GM12878 (cell line): ENCODE data around the gene DDX24. TPM values are rescaled to one million over a fixed set of nuclear protein-coding genes. Genes with fewer than 3 reads are reported as not detected.

Source experiments
- ATAC-seq: fragments of 200-7000 bp; cut with Tn5 transposase; 3 replicates; pipeline ENCODE4 v1.9.1; 2020; ENCODE audit warnings: mild to moderate bottlenecking, moderate library complexity
- BruUV-seq: library from RNA; stranded (reverse); fragments of 400-500 nt; replicated peaks from 2 replicates; lab custom pipeline; 2021; lab: Mats Ljungman, UMichigan
- CTCF ChIA-PET: fragments of 300-600 bp; sonication (Branson Sonifier 250); formaldehyde crosslinking; extraction: SDS; loops from one replicate; lab custom pipeline; 2021; ENCODE audit warnings: inconsistent platforms; lab: Yijun Ruan, JAX
- POLR2A ChIA-PET: fragments of 350-600 bp; formaldehyde crosslinking; extraction: SDS; loops from one replicate; lab custom pipeline; 2021; ENCODE audit warnings: inconsistent platforms; lab: Charles Lee
- RAD21 ChIA-PET: fragments of 300-600 bp; sonication (Branson Sonifier 250); formaldehyde crosslinking; loops from one replicate; lab custom pipeline; 2023; ENCODE audit warnings: antibody characterized with exemption; ENCODE audit not compliant: unreplicated experiment; lab: Charles Lee
- SMC1A ChIA-PET: fragments of 300-600 bp; sonication (Branson Sonifier 250); formaldehyde crosslinking; loops from one replicate; lab custom pipeline; 2023; ENCODE audit not compliant: unreplicated experiment, uncharacterized antibody; lab: Charles Lee
- DNase-seq: peaks from one replicate; pipeline ENCODE4 v3.0.0-alpha.2; 2011; ENCODE audit warnings: low read depth, low spot score
- FAIRE-seq: peaks from 3 replicates; lab custom pipeline; 2011; peaks lifted over from hg19 to GRCh38; lab: Jason Lieb, UNC
- H2AFZ ChIP-seq: 2 replicates; pipeline ENCODE4 v1.6.0; 2011; ENCODE audit warnings: low read depth, low read length, control low read depth; ENCODE audit not compliant: control insufficient read depth
- H3K27ac ChIP-seq: 2 replicates; pipeline ENCODE4 v1.5.1; 2011; ENCODE audit warnings: control low read depth; ENCODE audit not compliant: control insufficient read depth, insufficient read depth
- H3K27me3 ChIP-seq, 2 experiments: replicated peaks in 1 of 2; 2 replicates each; pipeline versions ENCODE4 v1.6.0 to v1.6.1; 2011; ENCODE audit warnings: low read length in 1 of 2; ENCODE audit not compliant: control insufficient read depth in 2 of 2, insufficient read depth in 2 of 2
- H3K36me3 ChIP-seq, 2 experiments: 2 replicates each; pipeline ENCODE4 v1.5.1; 2011; ENCODE audit warnings: low read length in 1 of 2; ENCODE audit not compliant: control insufficient read depth in 2 of 2, insufficient read depth in 2 of 2
- H3K4me1 ChIP-seq: 2 replicates; pipeline ENCODE4 v1.6.1; 2011; ENCODE audit warnings: mild to moderate bottlenecking, low read length, moderate library complexity, mixed read lengths; ENCODE audit not compliant: control insufficient read depth, insufficient read depth
- H3K4me2 ChIP-seq: 2 replicates; pipeline ENCODE4 v1.6.0; 2011; ENCODE audit warnings: control low read depth; ENCODE audit not compliant: control insufficient read depth, insufficient read depth
- H3K4me3 ChIP-seq: fragments of 200-600 bp; sonication (generic); 2 replicates; pipeline ENCODE4 v1.5.1; 2016
- H3K79me2 ChIP-seq: 2 replicates; pipeline ENCODE4 v1.6.0; 2011; ENCODE audit warnings: low read length; ENCODE audit not compliant: control insufficient read depth, insufficient read depth
- H3K9ac ChIP-seq: 2 replicates; pipeline ENCODE4 v1.8.0; 2011; ENCODE audit warnings: low read length, control low read depth, mixed read lengths; ENCODE audit not compliant: control insufficient read depth, insufficient read depth
- H3K9me3 ChIP-seq: replicated peaks from 3 replicates; pipeline ENCODE4 v1.5.1; 2011; ENCODE audit warnings: mild to moderate bottlenecking, low read length; ENCODE audit not compliant: control insufficient read depth, insufficient read depth
- H4K20me1 ChIP-seq: 2 replicates; pipeline ENCODE4 v1.6.0; 2011; ENCODE audit not compliant: control insufficient read depth, insufficient read depth
- BHLHE40 ChIP-seq, 2 experiments: fragments of 450-650 bp in 1 of 2; IDR thresholded peaks; 2 replicates each; pipeline ENCODE4 v1.6.1; 2011 to 2017; ENCODE audit warnings: low read depth in 2 of 2, borderline replicate concordance in 1 of 2, improper control_type of control experiment in 1 of 2, low read length in 1 of 2, mild to moderate bottlenecking in 1 of 2
- CBFB ChIP-seq: IDR thresholded peaks from 2 replicates; pipeline ENCODE4 v1.6.1; 2016; ENCODE audit warnings: antibody characterized with exemption, low read depth
- EGR1 ChIP-seq, 2 experiments: IDR thresholded peaks; 1 replicate in 1 of 2; 2 replicates in 1 of 2; pipeline ENCODE4 v1.6.1; 2011 to 2012; ENCODE audit warnings: low read depth in 2 of 2, low read length in 2 of 2, borderline replicate concordance in 1 of 2, mild to moderate bottlenecking in 1 of 2, moderate library complexity in 1 of 2
- EZH2 ChIP-seq: IDR thresholded peaks from 2 replicates; pipeline ENCODE4 v1.6.1; 2012; ENCODE audit warnings: low read depth, mild to moderate bottlenecking, control low read depth, inconsistent platforms, low read length, borderline replicate concordance; ENCODE audit not compliant: control insufficient read depth
- GATAD2B ChIP-seq: fragments of 450-650 bp; conservative IDR thresholded peaks from 2 replicates; pipeline ENCODE4 v1.6.1; 2017; ENCODE audit warnings: low read depth, mild to moderate bottlenecking, moderate library complexity
- IKZF2 ChIP-seq, 2 experiments: fragments of 450-650 bp; IDR thresholded peaks; 2 replicates each; pipeline ENCODE4 v1.6.1; 2017; ENCODE audit warnings: mild to moderate bottlenecking in 2 of 2, moderate library complexity in 2 of 2
- MTA3 ChIP-seq: IDR thresholded peaks from 2 replicates; pipeline ENCODE4 v1.6.1; 2012; ENCODE audit warnings: low read length, inconsistent platforms, borderline replicate concordance
- MXI1 ChIP-seq: fragments of 150-350 bp; IDR thresholded peaks from 2 replicates; pipeline ENCODE4 v1.6.1; 2011; ENCODE audit warnings: low read depth, mild to moderate bottlenecking, inconsistent platforms, low read length, improper control_type of control experiment
- POLR2AphosphoS5 ChIP-seq: IDR thresholded peaks from 2 replicates; pipeline ENCODE4 v1.6.1; 2011; ENCODE audit warnings: mild to moderate bottlenecking, low read length, inconsistent platforms
- RBBP5 ChIP-seq: fragments of 200-600 bp; sonication (generic); conservative IDR thresholded peaks from 2 replicates; pipeline ENCODE4 v1.6.1; 2016
- SMAD1 ChIP-seq: fragments of 450-650 bp; IDR thresholded peaks from 2 replicates; pipeline ENCODE4 v1.6.1; 2018; ENCODE audit warnings: mild to moderate bottlenecking, low read depth; ENCODE audit not compliant: partially characterized antibody
- STAT1 ChIP-seq: fragments of 450-650 bp; conservative IDR thresholded peaks from 2 replicates; pipeline ENCODE4 v1.6.1; 2014; ENCODE audit warnings: antibody characterized with exemption, mild to moderate bottlenecking
- WGBS: methylation state at CpG from one replicate; pipeline ENCODE4 v1.1.6; 2016; ENCODE audit warnings: low lambda C conversion rate; ENCODE audit not compliant: insufficient replicate concordance, insufficient coverage; ENCODE audit errors: missing lambda C conversion rate; 5-methylcytosine and 5-hydroxymethylcytosine counted together
- in situ Hi-C: fragments of 300-500 bp; cut with MboI; formaldehyde crosslinking; loops from 9 replicates; pipeline ENCODE4 v1.14.3; 2018; ENCODE audit warnings: mixed read lengths
- intact Hi-C: fragments of 100-400 bp; cut with micrococcal nuclease; formaldehyde crosslinking; loops from one replicate; pipeline ENCODE4 v1.14.2; 2022; ENCODE audit not compliant: unreplicated experiment
- polyA plus RNA-seq, 11 experiments: library from polyadenylated mRNA; depleted of rRNA in 4 of 11; unstranded in 6 of 11; stranded (reverse) in 5 of 11; fragments of >200 nt; fragmentation: Nextera tagmentation in 4 of 11; fragmentation: Illumina TruSeq in 1 of 11; extraction: Ambion mirVana in 4 of 11; extraction: Trizol in 1 of 11; gene quantifications; 1 replicate in 1 of 11; 2 replicates in 10 of 11; pipeline versions ENCODE4 v1.2.1 to v1.2.3, GENCODE V29; 2011 to 2016; ENCODE audit warnings: inconsistent platforms in 2 of 11, missing spikeins in 2 of 11, low read depth in 1 of 11
- total RNA-seq, 4 experiments: library from RNA; depleted of rRNA in 3 of 4; stranded (reverse); fragments of >200 nt in 3 of 4; fragmentation: Illumina TruSeq in 1 of 4; extraction: Trizol in 1 of 4; gene quantifications; 2 replicates each; pipeline versions ENCODE4 v1.2.1 to v1.2.3, GENCODE V29; 2013 to 2021

The DDX24 gene
- total and polyA plus RNA-seq, 10 of the 15 experiments (the other 5 are each of a cell fraction or from before 2014, with no cell fraction given) = 137 to 266 (median 184) TPM

GRCh38 chr14:94001016-94001415 lies 80.0 kb downstream of the DDX24 start:
- Histone ChIP-seq H2AFZ (no peak overlapping the region), H3K27me3 (no peaks in the 10 kb centered on the region), H3K4me3 (no peak overlapping the region), H4K20me1 (no peaks in the 10 kb centered on the region), H3K4me1 (peaks cover 26% of the 10 kb centered on the region), H3K4me2 (0 out of 2 replicates have a peak overlapping the region, but pooled peaks have one; percentile 69), H3K9ac (no peak overlapping the region), H3K27ac (no peak overlapping the region), H3K9me3 (no peaks in the 10 kb centered on the region), H3K36me3 (no peaks in the 10 kb centered on the region), H3K79me2 (no peaks in the 10 kb centered on the region)
- ChIA-PET POLR2A (interaction anchor here (0.6 to 3.4 kb wide), 11 partner anchors 9 to 61 kb away, joined by 3 to 33 read pairs (median 5); no protein-coding TSS in a partner anchor), CTCF (interaction anchor here (0.6 to 16.9 kb wide), 19 partner anchors 8 to 136 kb away, joined by 3 to 541 read pairs (median 7); partner anchors contain the start of gene ASB2), SMC1A (interaction anchor here (0.8 to 7.3 kb wide), 15 partner anchors 10 to 179 kb away, joined by 3 to 180 read pairs (median 13); partner anchors contain the start of gene ASB2), RAD21 (interaction anchor here (0.9 to 9.3 kb wide), 13 partner anchors 9 to 60 kb away, joined by 3 to 344 read pairs (median 27); partner anchors contain the start of gene ASB2)
- DNase-seq (no peak), FAIRE-seq (no peak), ATAC-seq (no peak)
- no TSS peak for BruUV-seq
- intact Hi-C loops (loop anchor here (1.0 to 5.0 kb wide), 4 partner anchors 25 to 62 kb away; partner anchors contain the start of gene ASB2), in situ Hi-C loops (loop anchor here (5.0 to 10.0 kb wide), 2 partner anchors 59 to 346 kb away; no protein-coding TSS in a partner anchor)
- no peak for TF ChIP-seq POLR2AphosphoS5
- no peak for TF ChIP-seq EZH2
- TF ChIP-seq SMAD1 = no peak
- no peak for TF ChIP-seq MTA3
- no peak for TF ChIP-seq GATAD2B
- TF ChIP-seq STAT1 = no peak
- TF ChIP-seq CBFB = no peak
- no peak for TF ChIP-seq IKZF2 (IDR thresholded peaks at IDR 0.05)
- TF ChIP-seq MXI1 = no peak
- TF ChIP-seq RBBP5 = no peak
- no peak for TF ChIP-seq BHLHE40 (IDR thresholded peaks at IDR 0.05; ENCODE audit: borderline replicate concordance in 1 of 2, low read depth in 2 of 2, low read length in 1 of 2)
- TF ChIP-seq EGR1 (IDR thresholded peaks at IDR 0.05; ENCODE audit: borderline replicate concordance in 1 of 2, low read depth in 2 of 2, low read length in 2 of 2) = no peak
- 85% methylated on average over 13 of the region's 13 CpGs for WGBS
